ENCODE data around the gene DNASE2.
"Not testable (repeated sequence)": the region's sequence is repeated elsewhere in the genome, so short reads cannot be mapped to it uniquely, and the experiment has no call there.

DNASE2 gene

GRCh38 chr19:12891553-12892021 lies 10.3 kb upstream of the DNASE2 start:
- ATAC-seq, result no peak
- Mint-ChIP-seq H3K4me3 (peak overlapping the region; percentile 99), H3K9me3 (no peaks in the 10 kb centered on the region), H3K36me3 (peaks cover 36% of the 10 kb centered on the region), H3K27ac (peak overlapping the region; percentile 95), H3K4me1 (peaks cover 22% of the 10 kb centered on the region)
- no peak for DNase-seq (ENCODE audit: low spot score in 2 of 2)

GRCh38 chr19:12890787-12891552 lies 9.7 kb upstream of the DNASE2 start, which contains the start of gene GCDH:
Gene GCDH (plus strand): TSS chr19:12891160. CDS start chr19:12891305, 145 bp downstream.
- ATAC-seq (peak; percentile 98), DNase-seq (ENCODE audit: low spot score in 2 of 2) (peak; percentile 76 to 96)
- H3K4me3 Mint-ChIP-seq, result peak within 1 kb of the TSS; percentile 99
- H3K4me1 Mint-ChIP-seq, result peaks cover 26% of the 10 kb centered on the region
- peak within 1 kb of the TSS; percentile 95 for H3K27ac Mint-ChIP-seq
- H3K9me3 Mint-ChIP-seq, result no peaks in the 10 kb centered on the region
- peaks cover 33% of the 10 kb centered on the region for H3K36me3 Mint-ChIP-seq

- Mint-ChIP-seq H3K4me3 (peak overlapping the region; percentile 99), H3K27ac (peak overlapping the region; percentile 95), H3K36me3 (peaks cover 28% of the 10 kb centered on the region), H3K4me1 (peaks cover 27% of the 10 kb centered on the region)
- not testable (repeated sequence) for DNase-seq (ENCODE audit: low spot score in 2 of 2); ATAC-seq; H3K9me3 Mint-ChIP-seq
Measured at GRCh38 chr19:12890299-12890786, 9.1 kb upstream of the DNASE2 start.

GRCh38 chr19:12888006-12888603 lies 6.9 kb upstream of the DNASE2 start:
- Mint-ChIP-seq H3K9me3 (no peaks in the 10 kb centered on the region), H3K27ac (no peak overlapping the region)

GRCh38 chr19:12886969-12887747 lies 5.9 kb upstream of the DNASE2 start, which contains the start of gene KLF1:
Gene KLF1 (minus strand): TSS chr19:12887201. CDS start chr19:12887140, 61 bp downstream.
- H3K4me1 Mint-ChIP-seq, result peaks cover 41% of the 10 kb centered on the region
- H3K9me3 Mint-ChIP-seq, result no peaks in the 10 kb centered on the region
- H3K36me3 Mint-ChIP-seq, result peaks cover 18% of the 10 kb centered on the region
- H3K27ac Mint-ChIP-seq, result no peak within 1 kb of the TSS
- H3K4me3 Mint-ChIP-seq, result peak within 1 kb of the TSS; percentile 91
- no peak for DNase-seq (ENCODE audit: low spot score in 2 of 2)
- no peak for ATAC-seq

More at GRCh38 chr19:12888006-12888603, 6.9 kb upstream of the DNASE2 start:
- H3K4me3 Mint-ChIP-seq, result no peak overlapping the region
- peaks cover 13% of the 10 kb centered on the region for H3K36me3 Mint-ChIP-seq
- H3K4me1 Mint-ChIP-seq, result peaks cover 37% of the 10 kb centered on the region
- ATAC-seq (no peak), DNase-seq (ENCODE audit: low spot score in 2 of 2) (no peak)

GRCh38 chr19:12886651-12886968 lies 5.4 kb upstream of the DNASE2 start:
- H3K27ac Mint-ChIP-seq, result no peak overlapping the region
- H3K4me3 Mint-ChIP-seq, result peak overlapping the region; percentile 91
- H3K9me3 Mint-ChIP-seq, result no peaks in the 10 kb centered on the region
- ATAC-seq (no peak), DNase-seq (ENCODE audit: low spot score in 2 of 2) (no peak)
- peaks cover 19% of the 10 kb centered on the region for H3K36me3 Mint-ChIP-seq
- H3K4me1 Mint-ChIP-seq, result peaks cover 38% of the 10 kb centered on the region

GRCh38 chr19:12885749-12886650 lies 4.8 kb upstream of the DNASE2 start:
- Mint-ChIP-seq H3K36me3 (peaks cover 15% of the 10 kb centered on the region), H3K4me3 (peak overlapping the region; percentile 91), H3K4me1 (peaks cover 34% of the 10 kb centered on the region), H3K27ac (no peak overlapping the region), H3K9me3 (no peaks in the 10 kb centered on the region)
- DNase-seq (ENCODE audit: low spot score in 2 of 2), result no peak
- ATAC-seq, result peak; percentile 49

GRCh38 chr19:12884926-12885748 lies 3.9 kb upstream of the DNASE2 start:
- peak; percentile 81 to 95 for DNase-seq (ENCODE audit: low spot score in 2 of 2)
- Mint-ChIP-seq H3K36me3 (peaks cover 12% of the 10 kb centered on the region), H3K9me3 (no peaks in the 10 kb centered on the region), H3K4me3 (peak overlapping the region; percentile 91), H3K27ac (peak overlapping the region; percentile 92), H3K4me1 (peaks cover 33% of the 10 kb centered on the region)
- peak; percentile 78 for ATAC-seq

GRCh38 chr19:12884627-12884925 lies 3.3 kb upstream of the DNASE2 start:
- H3K9me3 Mint-ChIP-seq, result no peaks in the 10 kb centered on the region
- peak overlapping the region; percentile 91 for H3K4me3 Mint-ChIP-seq

GRCh38 chr19:12884202-12884601 lies 3.0 kb upstream of the DNASE2 start:
- ATAC-seq (no peak), DNase-seq (ENCODE audit: low spot score in 2 of 2) (no peak)
- peaks cover 16% of the 10 kb centered on the region for H3K36me3 Mint-ChIP-seq
- H3K4me3 Mint-ChIP-seq, result peak overlapping the region; percentile 91
- no peaks in the 10 kb centered on the region for H3K9me3 Mint-ChIP-seq
- no peak overlapping the region for H3K27ac Mint-ChIP-seq
- peaks cover 43% of the 10 kb centered on the region for H3K4me1 Mint-ChIP-seq

More at GRCh38 chr19:12884627-12884925, 3.3 kb upstream of the DNASE2 start:
- peaks cover 16% of the 10 kb centered on the region for H3K36me3 Mint-ChIP-seq
- DNase-seq (ENCODE audit: low spot score in 2 of 2) (no peak), ATAC-seq (no peak)
- peaks cover 39% of the 10 kb centered on the region for H3K4me1 Mint-ChIP-seq
- H3K27ac Mint-ChIP-seq, result peak overlapping the region; percentile 92

- H3K9me3 Mint-ChIP-seq, result no peaks in the 10 kb centered on the region
- peaks cover 32% of the 10 kb centered on the region for H3K36me3 Mint-ChIP-seq
- no peak overlapping the region for H3K27ac Mint-ChIP-seq
- H3K4me1 Mint-ChIP-seq, result peaks cover 43% of the 10 kb centered on the region
- H3K4me3 Mint-ChIP-seq, result peak overlapping the region; percentile 87
- ATAC-seq (no peak), DNase-seq (ENCODE audit: low spot score in 2 of 2) (no peak)
Measured at GRCh38 chr19:12882589-12882988, 1.3 kb upstream of the DNASE2 start.

GRCh38 chr19:12880551-12881171 lies 588 bp downstream of the DNASE2 start:
- ATAC-seq, result peak; percentile 3
- H3K27ac Mint-ChIP-seq, result peak overlapping the region; percentile 81
- DNase-seq (ENCODE audit: low spot score in 2 of 2), result no peak
- H3K9me3 Mint-ChIP-seq, result no peaks in the 10 kb centered on the region
- peaks cover 48% of the 10 kb centered on the region for H3K36me3 Mint-ChIP-seq
- H3K4me1 Mint-ChIP-seq, result peaks cover 38% of the 10 kb centered on the region
- H3K4me3 Mint-ChIP-seq, result peak overlapping the region; percentile 87

GRCh38 chr19:12875086-12875485 lies 6.2 kb downstream of the DNASE2 start:
- peaks cover 41% of the 10 kb centered on the region for H3K36me3 Mint-ChIP-seq
- no peak overlapping the region for H3K4me3 Mint-ChIP-seq
- DNase-seq (ENCODE audit: low spot score in 2 of 2) (no peak), ATAC-seq (no peak)
- no peaks in the 10 kb centered on the region for H3K9me3 Mint-ChIP-seq
- peaks cover 17% of the 10 kb centered on the region for H3K4me1 Mint-ChIP-seq
- no peak overlapping the region for H3K27ac Mint-ChIP-seq
